AG04449 (cell line): Measurements from ENCODE around the gene MATN1.

Experiments
- CTCF ChIA-PET: fragments of 350-600 bp; formaldehyde crosslinking; extraction: SDS; loops from one replicate; lab custom pipeline; 2021; ENCODE audit warnings: antibody characterized with exemption; lab: Yijun Ruan, JAX
- POLR2A ChIA-PET: fragments of 400-600, 350-600 bp; formaldehyde crosslinking; extraction: SDS; loops from one replicate; lab custom pipeline; 2020; ENCODE audit warnings: antibody characterized with exemption, inconsistent platforms; lab: Yijun Ruan, JAX
- DNase-seq: peaks from one replicate; pipeline ENCODE4 v3.0.0-alpha.2; 2010; ENCODE audit warnings: low read depth, low spot score
- H3K4me3 ChIP-seq: 2 replicates; pipeline ENCODE4 v1.5.1; 2011; ENCODE audit warnings: low read depth, mild to moderate bottlenecking, control low read depth, low read length
- TF ChIP-seq, protein P1 (sequence below): IDR thresholded peaks from one replicate; pipeline ENCODE4 v1.5.1; 2011; ENCODE audit warnings: mild to moderate bottlenecking, moderate library complexity, low read length, control low read depth, inconsistent platforms; ENCODE audit not compliant: insufficient read depth; ENCODE audit errors: missing control alignments

MATN1 gene

DNA sequence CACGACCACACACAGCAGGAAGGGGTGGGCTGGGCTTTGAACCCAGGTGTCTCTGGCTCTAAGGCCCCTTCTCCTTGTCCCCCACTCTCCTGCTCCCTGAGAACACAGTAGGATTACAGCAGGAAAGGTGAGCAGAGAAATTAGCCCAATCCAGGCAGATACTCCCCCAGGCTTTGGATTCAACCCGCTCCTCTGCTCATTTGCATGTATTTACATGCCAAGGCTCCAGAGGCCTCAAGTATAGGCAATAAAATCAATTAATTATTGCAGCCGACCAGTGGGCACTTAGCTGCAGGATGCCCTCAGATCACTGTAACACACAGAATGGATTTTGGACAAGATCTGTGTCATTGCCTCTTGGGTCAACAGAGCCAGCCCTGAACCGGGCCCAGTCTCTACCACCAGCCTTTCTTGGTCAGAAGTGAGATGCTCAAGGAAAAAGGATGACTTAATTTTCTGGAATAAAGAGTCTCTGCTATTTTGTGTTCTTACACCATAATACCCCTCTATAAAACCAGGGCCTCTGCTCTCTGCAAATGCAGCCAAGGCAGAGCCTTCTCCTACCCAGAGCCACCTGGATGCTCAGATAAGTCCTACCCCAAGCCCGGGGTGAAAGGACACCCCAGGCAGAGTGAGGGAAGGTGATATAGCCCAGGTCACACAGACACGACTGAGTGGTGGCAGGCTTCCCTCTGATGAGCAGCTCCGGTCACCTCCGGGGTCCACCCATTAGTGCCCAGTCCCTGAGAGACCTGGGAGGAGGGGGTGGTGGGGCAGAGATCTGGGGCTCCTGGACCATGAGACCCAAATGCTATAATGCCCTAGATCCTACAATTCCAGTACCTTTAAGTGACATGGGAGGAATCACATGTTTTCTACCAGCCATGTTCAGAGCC, 28.9 kb downstream of the MATN1 start:
- no peak for DNase-seq
- POLR2A ChIA-PET = no interaction called here
- TF ChIP-seq, protein P1, sequence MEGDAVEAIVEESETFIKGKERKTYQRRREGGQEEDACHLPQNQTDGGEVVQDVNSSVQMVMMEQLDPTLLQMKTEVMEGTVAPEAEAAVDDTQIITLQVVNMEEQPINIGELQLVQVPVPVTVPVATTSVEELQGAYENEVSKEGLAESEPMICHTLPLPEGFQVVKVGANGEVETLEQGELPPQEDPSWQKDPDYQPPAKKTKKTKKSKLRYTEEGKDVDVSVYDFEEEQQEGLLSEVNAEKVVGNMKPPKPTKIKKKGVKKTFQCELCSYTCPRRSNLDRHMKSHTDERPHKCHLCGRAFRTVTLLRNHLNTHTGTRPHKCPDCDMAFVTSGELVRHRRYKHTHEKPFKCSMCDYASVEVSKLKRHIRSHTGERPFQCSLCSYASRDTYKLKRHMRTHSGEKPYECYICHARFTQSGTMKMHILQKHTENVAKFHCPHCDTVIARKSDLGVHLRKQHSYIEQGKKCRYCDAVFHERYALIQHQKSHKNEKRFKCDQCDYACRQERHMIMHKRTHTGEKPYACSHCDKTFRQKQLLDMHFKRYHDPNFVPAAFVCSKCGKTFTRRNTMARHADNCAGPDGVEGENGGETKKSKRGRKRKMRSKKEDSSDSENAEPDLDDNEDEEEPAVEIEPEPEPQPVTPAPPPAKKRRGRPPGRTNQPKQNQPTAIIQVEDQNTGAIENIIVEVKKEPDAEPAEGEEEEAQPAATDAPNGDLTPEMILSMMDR = no peak
- no peak overlapping the region for H3K4me3 ChIP-seq
- CTCF ChIA-PET = no interaction called here

DNA sequence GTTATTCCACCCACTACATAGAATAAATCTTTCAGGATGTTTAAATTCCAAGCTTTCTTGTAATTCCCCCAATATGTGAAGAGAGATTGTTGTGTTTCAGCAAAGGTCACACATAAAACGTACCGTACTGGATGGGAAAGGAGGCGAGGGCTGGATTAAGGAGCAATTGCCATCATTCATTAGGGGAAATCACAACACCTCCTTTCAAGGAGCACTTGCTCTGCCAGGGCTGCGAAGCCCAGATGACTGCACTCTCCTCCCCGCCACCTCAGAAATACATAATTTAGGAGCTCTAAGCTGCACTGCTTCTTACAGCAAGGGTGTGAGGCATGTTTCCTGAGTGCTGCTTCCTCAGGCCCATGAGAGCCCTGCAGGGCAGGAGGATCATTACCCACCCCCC, 29.6 kb downstream of the MATN1 start:
- TF ChIP-seq, protein P1 = no peak
- H3K4me3 ChIP-seq = no peak overlapping the region
- ChIA-PET CTCF (interaction anchor here (3.1 kb wide), 1 partner anchor 14 kb away, joined by 8 read pairs; no protein-coding TSS in a partner anchor), POLR2A (no interaction called here)
- no peak for DNase-seq

DNA sequence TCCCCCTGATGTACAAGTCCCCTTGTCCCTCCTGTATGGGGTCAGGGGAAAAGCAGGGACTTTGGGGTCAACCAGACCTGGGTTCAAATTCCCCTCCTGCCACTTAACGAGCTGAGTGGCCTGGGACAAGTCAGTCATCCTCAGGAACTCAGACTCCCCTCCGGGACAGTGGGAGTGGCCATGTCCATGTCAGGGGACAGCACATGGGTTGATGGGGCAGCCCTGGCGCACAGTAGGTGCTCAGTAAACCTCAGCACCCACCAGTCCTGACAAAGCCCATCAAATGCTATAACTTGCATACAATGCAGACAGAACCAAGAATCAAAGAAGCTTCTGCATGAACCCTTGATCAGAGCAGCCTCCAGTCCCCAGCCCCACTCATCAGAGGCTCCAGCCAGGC, 30.0 kb downstream of the MATN1 start:
- POLR2A ChIA-PET = no interaction called here
- H3K4me3 ChIP-seq = no peak overlapping the region
- TF ChIP-seq, protein P1 = no peak
- CTCF ChIA-PET = interaction anchor here (1.2 to 3.1 kb wide), 2 partner anchors 14 to 313 kb away, joined by 3 to 8 read pairs; no protein-coding TSS in a partner anchor
- no peak for DNase-seq

DNA sequence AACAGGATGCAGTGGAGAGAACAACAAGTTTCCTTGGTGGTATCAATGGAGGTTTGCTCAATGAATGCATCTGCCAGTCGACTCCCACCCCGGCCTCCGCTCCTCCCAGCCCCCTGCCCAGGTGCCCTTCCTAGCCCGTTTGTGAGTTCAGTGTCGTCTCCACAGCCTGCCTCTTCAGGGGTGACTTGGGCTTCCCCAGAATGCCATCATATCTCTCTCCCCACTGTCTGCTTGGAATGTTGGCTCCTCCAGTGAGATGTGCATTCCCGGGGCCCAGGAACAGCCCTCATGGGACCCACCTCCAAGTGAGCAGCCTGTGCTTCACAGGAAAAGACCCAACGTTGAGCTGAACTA, 30.5 kb downstream of the MATN1 start:
- TF ChIP-seq, protein P1 = no peak
- CTCF ChIA-PET = interaction anchor here (1.2 to 3.1 kb wide), 2 partner anchors 15 to 313 kb away, joined by 3 to 8 read pairs; no protein-coding TSS in a partner anchor
- no peak for DNase-seq
- POLR2A ChIA-PET = no interaction called here
- no peak overlapping the region for H3K4me3 ChIP-seq

DNA sequence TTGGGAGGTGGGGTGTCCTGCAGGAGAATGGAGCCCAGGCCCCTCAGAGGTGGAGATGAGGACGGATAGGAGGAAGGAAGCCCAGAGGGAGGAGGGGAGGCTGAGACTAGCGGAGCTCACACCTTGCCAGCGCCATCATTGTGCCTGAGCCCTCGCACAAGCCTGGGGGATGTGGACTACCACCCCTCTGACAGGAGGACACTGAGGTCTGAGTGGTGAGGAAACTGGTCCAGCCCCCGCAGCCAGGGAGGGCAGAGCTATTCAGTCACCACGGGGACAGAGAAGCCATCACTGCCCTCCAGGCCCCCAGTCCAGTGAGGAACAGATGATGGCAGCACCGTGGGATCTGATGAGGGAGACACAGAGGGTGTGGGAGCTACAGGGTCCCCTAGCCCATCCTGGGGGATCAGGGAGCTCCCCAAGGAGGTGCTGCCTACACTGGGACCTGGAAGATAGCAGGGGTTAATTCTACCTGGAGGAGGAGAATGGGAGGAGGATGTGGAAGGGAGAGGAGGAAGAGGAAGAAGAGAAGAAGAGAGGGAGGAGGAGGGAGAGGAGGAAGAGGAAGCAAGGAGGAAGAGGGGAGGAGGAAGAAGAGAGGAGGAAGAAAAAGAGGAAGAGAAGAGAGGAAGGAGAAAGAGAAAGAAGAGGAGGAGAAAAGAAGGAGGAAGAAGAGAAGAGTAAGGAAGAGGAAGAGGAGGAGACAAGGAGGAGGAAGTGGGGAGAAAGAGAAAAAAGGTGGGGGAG, 31.0 kb downstream of the MATN1 start:
- ChIA-PET CTCF (interaction anchor here (1.2 to 3.1 kb wide), 2 partner anchors 15 to 312 kb away, joined by 3 to 8 read pairs; no protein-coding TSS in a partner anchor), POLR2A (no interaction called here)
- TF ChIP-seq, protein P1 = no peak
- DNase-seq = no peak
- no peak overlapping the region for H3K4me3 ChIP-seq

DNA sequence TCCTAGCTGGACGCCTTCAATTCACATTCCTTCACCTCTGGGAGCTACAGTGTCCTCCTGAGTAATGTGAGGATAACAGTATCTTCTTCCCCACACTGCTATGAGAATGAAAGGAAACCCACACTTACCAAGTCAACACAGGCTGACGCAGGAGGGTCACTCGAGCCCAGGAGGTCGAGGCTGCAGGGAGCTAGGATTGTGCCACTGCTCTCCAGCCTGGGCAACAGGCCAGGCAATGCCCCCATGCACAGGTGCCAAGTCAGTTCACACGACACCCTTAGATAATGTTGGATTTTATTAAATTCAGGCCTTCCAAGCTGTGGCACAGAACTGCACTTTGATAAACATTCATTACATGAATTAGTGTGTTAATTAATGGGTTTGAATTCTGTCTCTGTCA, 31.9 kb downstream of the MATN1 start:
- POLR2A ChIA-PET = no interaction called here
- TF ChIP-seq, protein P1 = no peak
- H3K4me3 ChIP-seq = no peak overlapping the region
- CTCF ChIA-PET = interaction anchor here (3.1 kb wide), 1 partner anchor 16 kb away, joined by 8 read pairs; no protein-coding TSS in a partner anchor
- DNase-seq = no peak
